Measurements from ENCODE around the gene SNRNP27. TPM values are rescaled to one million over a fixed set of nuclear protein-coding genes. Genes with fewer than 3 reads are reported as not detected.

SNRNP27 gene
- total and polyA plus RNA-seq, 2 of the 8 experiments (the other 6 are each of a cell fraction or from before 2014, with no cell fraction given), result 11.1 to 40.5 TPM

DNA sequence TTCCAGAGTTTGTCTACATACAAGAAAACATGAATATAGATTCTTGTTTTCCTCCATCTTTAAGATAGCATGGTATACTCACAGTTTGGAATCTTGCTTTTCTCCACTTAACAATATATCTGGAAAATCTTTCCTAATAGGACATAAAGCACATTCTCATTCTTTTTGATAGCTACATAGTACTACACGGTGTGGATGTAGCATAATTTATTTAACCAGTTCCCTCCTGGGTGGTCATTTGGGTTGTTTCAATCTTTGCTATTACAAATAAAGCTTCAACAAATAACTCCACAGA lies 40.8 kb downstream of the SNRNP27 start (continued):
- TF ChIP-seq RNF2 (IDR thresholded peaks at IDR 0.05; ENCODE audit: borderline replicate concordance, low read depth, low read length, missing control alignments, poor library complexity, severe bottlenecking), result no peak

All from H1 (cell line).